ENCODE data around the gene EEA1. TPM values are rescaled to one million over a fixed set of nuclear protein-coding genes. Genes with fewer than 3 reads are reported as not detected.
A peak's percentile ranks its signal among the peaks of the same experiment; 100 is the strongest.

Gene EEA1
- total RNA-seq, 3 donors from 2014 or later, result 34.2 to 35.8 (median 34.6) TPM

GRCh38 chr12:92897844-92898243, 31.3 kb downstream of the EEA1 start:
- Histone ChIP-seq H3K4me1 (ENCODE audit: low read depth) (peaks cover 7% of the 10 kb centered on the region), H3K36me3 (ENCODE audit: low read depth) (no peaks in the 10 kb centered on the region), H3K9me3 (no peaks in the 10 kb centered on the region), H3K4me3 (no peak overlapping the region)
- TF ChIP-seq CTCF (IDR thresholded peaks at IDR 0.05), result no peak
- DNase-seq, result no peak
- ATAC-seq, result peak; percentile 59
- intact Hi-C loops (cut with DNase I, micrococcal nuclease), result no loop called here

DNA sequence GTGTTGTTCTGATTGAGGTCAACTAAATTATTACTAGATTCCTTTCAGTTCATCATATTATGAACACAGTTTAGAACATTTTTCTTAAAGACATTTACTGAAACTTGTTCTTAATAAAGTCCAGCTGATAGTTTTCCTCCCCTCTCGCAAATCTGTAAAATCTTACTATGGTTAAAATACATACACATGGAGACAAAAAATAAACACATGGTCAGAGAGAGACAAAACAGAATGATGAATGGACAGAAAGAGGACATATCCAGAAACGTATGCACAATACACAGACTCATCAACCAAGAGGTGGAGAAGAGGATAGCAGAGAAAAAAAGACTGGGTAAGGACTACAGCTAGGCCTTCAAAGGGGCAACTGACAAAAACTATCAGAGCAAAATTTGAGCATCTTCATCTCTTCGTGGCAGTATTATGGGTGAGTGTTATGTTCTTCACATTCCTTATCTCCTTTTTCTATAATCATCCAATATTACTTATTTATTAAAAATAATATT, 38.4 kb downstream of the EEA1 start:
- no peak for TF ChIP-seq CTCF (IDR thresholded peaks at IDR 0.05)
- no peaks in the 10 kb centered on the region for H3K9me3 ChIP-seq
- intact Hi-C loops (cut with DNase I, micrococcal nuclease), result no loop called here
- no peaks in the 10 kb centered on the region for H3K4me1 ChIP-seq (ENCODE audit: low read depth)
- H3K36me3 ChIP-seq (ENCODE audit: low read depth), result no peaks in the 10 kb centered on the region
- DNase-seq (no peak), ATAC-seq (no peak)
- H3K4me3 ChIP-seq, result no peak overlapping the region

DNA sequence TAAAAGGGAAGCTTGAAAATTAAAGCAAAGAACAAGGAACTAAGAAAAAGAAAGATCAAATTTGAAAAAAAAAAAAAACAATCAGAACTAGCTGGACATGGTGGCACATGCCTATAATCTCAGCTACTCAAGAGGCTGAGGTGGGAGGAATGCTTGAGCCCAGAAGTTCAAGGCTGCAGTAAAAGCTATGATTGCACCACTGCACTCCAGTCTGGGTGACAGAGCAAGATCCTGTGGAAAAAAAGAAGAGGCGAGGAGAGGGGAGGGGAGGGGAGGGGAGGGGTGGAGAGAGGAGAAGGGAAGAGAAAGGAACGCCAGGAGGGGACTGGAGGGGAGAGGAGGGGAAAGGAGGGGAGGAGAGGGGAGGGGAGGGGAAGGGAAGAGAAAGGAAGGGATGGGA, 43.0 kb downstream of the EEA1 start:
- ATAC-seq (no peak), DNase-seq (no peak)
- H3K9me3 ChIP-seq, result no peaks in the 10 kb centered on the region
- no peak for TF ChIP-seq CTCF (IDR thresholded peaks at IDR 0.05)
- intact Hi-C loops (cut with DNase I, micrococcal nuclease), result no loop called here
- no peaks in the 10 kb centered on the region for H3K4me1 ChIP-seq (ENCODE audit: low read depth)
- H3K36me3 ChIP-seq (ENCODE audit: low read depth), result no peaks in the 10 kb centered on the region
- H3K4me3 ChIP-seq, result no peak overlapping the region

- no peak for ATAC-seq
- no peaks in the 10 kb centered on the region for H3K36me3 ChIP-seq (ENCODE audit: low read depth)
- no peak for TF ChIP-seq CTCF (IDR thresholded peaks at IDR 0.05)
- no peak overlapping the region for H3K4me3 ChIP-seq
- H3K9me3 ChIP-seq, result no peaks in the 10 kb centered on the region
- DNase-seq, result no peak
- intact Hi-C loops (cut with DNase I, micrococcal nuclease), result no loop called here
- H3K4me1 ChIP-seq (ENCODE audit: low read depth), result no peaks in the 10 kb centered on the region
Measured at GRCh38 chr12:92879698-92880322, 49.3 kb downstream of the EEA1 start.

- DNase-seq (no peak), ATAC-seq (no peak)
- Histone ChIP-seq H3K4me3 (no peak overlapping the region), H3K4me1 (ENCODE audit: low read depth) (no peaks in the 10 kb centered on the region), H3K36me3 (ENCODE audit: low read depth) (no peaks in the 10 kb centered on the region), H3K9me3 (no peaks in the 10 kb centered on the region)
- TF ChIP-seq CTCF (IDR thresholded peaks at IDR 0.05), result no peak
- intact Hi-C loops (cut with DNase I, micrococcal nuclease), result no loop called here
Measured at GRCh38 chr12:92877904-92878303, 51.2 kb downstream of the EEA1 start.

- H3K4me3 ChIP-seq, result no peak overlapping the region
- DNase-seq (no peak), ATAC-seq (no peak)
- H3K36me3 ChIP-seq (ENCODE audit: low read depth), result no peaks in the 10 kb centered on the region
- H3K4me1 ChIP-seq (ENCODE audit: low read depth), result no peaks in the 10 kb centered on the region
- no peaks in the 10 kb centered on the region for H3K9me3 ChIP-seq
- TF ChIP-seq CTCF (IDR thresholded peaks at IDR 0.05), result no peak
- intact Hi-C loops (cut with DNase I, micrococcal nuclease), result no loop called here
Measured at GRCh38 chr12:92876496-92876895, 52.6 kb downstream of the EEA1 start.
